Measurements from ENCODE around the gene FAM156A.

GRCh38 chrX:52979568-52979967 is 21.2 kb upstream of the FAM156A start:
- TF ChIP-seq CTCF (IDR thresholded peaks at IDR 0.05) (no peak), EZH2phosphoT487 (IDR thresholded peaks at IDR 0.05) (no peak), EZH2 (IDR thresholded peaks at IDR 0.05) (no peak)

All from neural progenitor cell (in vitro differentiated cells).